Gastrocnemius medialis (tissue), 4 donors: ENCODE measurements around the gene ALPP. TPM values are rescaled to one million over a fixed set of nuclear protein-coding genes. Genes with fewer than 3 reads are reported as not detected.
"Not testable (repeated sequence)": the region's sequence is repeated elsewhere in the genome, so short reads cannot be mapped to it uniquely, and the experiment has no call there.

Source experiments
- ATAC-seq, 2 donors: fragments of 150-250 bp; one replicate each; pipeline ENCODE4 v1.9.1; 2016
- DNase-seq, 2 donors: peaks; one replicate each; pipeline ENCODE4 v3.0.0-alpha.2; 2019
- H3K27ac ChIP-seq, 4 donors: fragments of 200-600 bp; sonication (generic); 1 replicate in 1 of 4; 2 replicates in 3 of 4; pipeline ENCODE4 v1.5.1; 2016 to 2018; ENCODE audit warnings: mild to moderate bottlenecking in 2 of 4, moderate library complexity in 1 of 4
- H3K27me3 ChIP-seq, 3 donors: fragments of 200-600 bp; sonication (generic) in 2 of 3; 1 replicate in 1 of 3; 2 replicates in 2 of 3; pipeline versions ENCODE4 v1.5.1 to v1.6.0; 2016 to 2019; ENCODE audit warnings: mild to moderate bottlenecking in 1 of 3, moderate library complexity in 1 of 3
- H3K36me3 ChIP-seq, 2 donors: fragments of 200-600 bp; sonication (generic) in 1 of 2; one replicate each; pipeline ENCODE4 v1.5.1; 2017 to 2018
- H3K4me1 ChIP-seq, 2 donors: fragments of 200-600 bp; sonication (generic) in 1 of 2; one replicate each; pipeline ENCODE4 v1.5.1; 2016 to 2017; ENCODE audit warnings: mild to moderate bottlenecking in 2 of 2
- H3K4me3 ChIP-seq, 4 donors: fragments of 200-600 bp; sonication (generic) in 3 of 4; 1 replicate in 1 of 4; 2 replicates in 3 of 4; pipeline ENCODE4 v1.5.1; 2016 to 2019; ENCODE audit warnings: mild to moderate bottlenecking in 2 of 4
- H3K9me3 ChIP-seq, 3 donors: fragments of 200-600 bp; sonication (generic) in 2 of 3; 1 replicate in 1 of 3; 2 replicates in 2 of 3; pipeline ENCODE4 v1.5.1; 2016 to 2019
- POLR2A ChIP-seq, 2 donors: fragments of 450-650 bp; IDR thresholded peaks; one replicate each; pipeline ENCODE4 v1.6.1; 2017; ENCODE audit warnings: antibody characterized with exemption in 2 of 2, mild to moderate bottlenecking in 2 of 2, moderate library complexity in 2 of 2
- in situ Hi-C, 4 donors: fragments of 200-750 bp; cut with MboI; loops; one replicate each; pipeline versions ENCODE4 v1.15.0 to v1.8.0; 2017; ENCODE audit warnings: low sequenced_read_pairs in 4 of 4
- intact Hi-C: fragments of 100-400 bp; cut with DNase I; formaldehyde crosslinking; loops from one replicate; pipeline ENCODE4 v1.15.1; 2023; ENCODE audit warnings: low total_unique reads
- total RNA-seq, 4 donors: library from RNA; depleted of rRNA; stranded (reverse); fragments of >200 nt; gene quantifications; one replicate each; pipeline versions ENCODE4 v1.1.0 to v1.2.3, GENCODE V29; 2016
- TF ChIP-seq, protein P1 (sequence below), 5 experiments: fragments of 450-650 bp in 3 of 5; fragments of 200-600 bp in 2 of 5; sonication (generic) in 2 of 5; IDR thresholded peaks in 4 of 5; conservative IDR thresholded peaks in 1 of 5; 1 replicate in 4 of 5; 2 replicates in 1 of 5; pipeline ENCODE4 v1.5.1; 2016 to 2019; ENCODE audit warnings: antibody characterized with exemption in 5 of 5, mild to moderate bottlenecking in 3 of 5, moderate library complexity in 3 of 5

Gene ALPP
- total RNA-seq, 4 donors from 2014 or later: not detected

DNA sequence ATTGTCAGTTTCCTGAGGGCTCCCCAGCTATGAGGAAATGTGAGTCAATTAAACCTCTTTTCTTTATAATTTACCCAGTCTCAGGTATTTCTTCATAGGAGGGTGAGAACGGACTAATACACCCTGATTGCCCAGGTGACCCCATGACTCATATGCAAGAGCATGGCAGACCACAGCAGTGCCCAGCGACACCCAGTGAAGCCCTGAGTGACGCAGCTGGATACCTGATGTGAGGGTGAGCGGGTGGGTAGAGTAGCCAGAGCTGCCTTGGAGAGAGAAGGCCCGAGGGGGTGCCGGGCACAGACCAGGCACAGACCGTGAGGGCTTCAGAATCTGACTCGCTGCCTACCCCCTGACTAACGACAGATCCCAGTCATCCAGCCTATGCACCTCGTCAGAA, 43.5 kb downstream of the ALPP start:
- no peak overlapping the region for H3K27ac ChIP-seq
- ATAC-seq: no peak
- TF ChIP-seq POLR2A (IDR thresholded peaks at IDR 0.05): no peak
- TF ChIP-seq, protein P1, sequence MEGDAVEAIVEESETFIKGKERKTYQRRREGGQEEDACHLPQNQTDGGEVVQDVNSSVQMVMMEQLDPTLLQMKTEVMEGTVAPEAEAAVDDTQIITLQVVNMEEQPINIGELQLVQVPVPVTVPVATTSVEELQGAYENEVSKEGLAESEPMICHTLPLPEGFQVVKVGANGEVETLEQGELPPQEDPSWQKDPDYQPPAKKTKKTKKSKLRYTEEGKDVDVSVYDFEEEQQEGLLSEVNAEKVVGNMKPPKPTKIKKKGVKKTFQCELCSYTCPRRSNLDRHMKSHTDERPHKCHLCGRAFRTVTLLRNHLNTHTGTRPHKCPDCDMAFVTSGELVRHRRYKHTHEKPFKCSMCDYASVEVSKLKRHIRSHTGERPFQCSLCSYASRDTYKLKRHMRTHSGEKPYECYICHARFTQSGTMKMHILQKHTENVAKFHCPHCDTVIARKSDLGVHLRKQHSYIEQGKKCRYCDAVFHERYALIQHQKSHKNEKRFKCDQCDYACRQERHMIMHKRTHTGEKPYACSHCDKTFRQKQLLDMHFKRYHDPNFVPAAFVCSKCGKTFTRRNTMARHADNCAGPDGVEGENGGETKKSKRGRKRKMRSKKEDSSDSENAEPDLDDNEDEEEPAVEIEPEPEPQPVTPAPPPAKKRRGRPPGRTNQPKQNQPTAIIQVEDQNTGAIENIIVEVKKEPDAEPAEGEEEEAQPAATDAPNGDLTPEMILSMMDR (IDR thresholded peaks at IDR 0.05 in 4 of 5, conservative IDR thresholded peaks at IDR 0.05 in 1 of 5): no peak
- no peaks in the 10 kb centered on the region for H3K9me3 ChIP-seq
- peaks cover 42 to 62% (median 53%) of the 10 kb centered on the region in 3 donors for H3K27me3 ChIP-seq
- no peaks in the 10 kb centered on the region for H3K36me3 ChIP-seq
- peaks cover 0 to 9% of the 10 kb centered on the region in 2 donors for H3K4me1 ChIP-seq
- H3K4me3 ChIP-seq: no peak overlapping the region
- in situ Hi-C loops: no loop called here
- intact Hi-C loops: no loop called here
- DNase-seq: no peak

DNA sequence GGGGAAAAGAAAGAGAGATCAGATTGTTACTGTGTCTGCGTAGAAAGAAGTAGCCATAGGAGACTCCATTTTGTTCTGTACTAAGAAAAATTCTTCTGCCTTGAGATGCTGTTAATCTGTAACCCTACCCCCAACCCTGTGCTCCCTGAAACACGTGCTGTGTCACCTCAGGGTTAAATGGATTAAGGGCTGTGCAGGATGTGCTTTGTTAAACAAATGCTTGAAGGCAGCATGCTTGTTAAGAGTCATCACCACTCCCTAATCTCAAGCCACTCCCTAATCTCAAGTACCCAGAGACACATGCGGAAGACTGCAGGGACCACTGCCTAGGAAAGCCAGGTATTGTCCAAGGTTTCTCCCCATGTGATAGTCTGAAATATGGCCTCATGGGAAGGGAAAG, 44.4 kb downstream of the ALPP start:
- H3K27ac ChIP-seq, H3K36me3 ChIP-seq, DNase-seq, intact Hi-C loops, H3K4me1 ChIP-seq, H3K9me3 ChIP-seq, H3K4me3 ChIP-seq, ATAC-seq, in situ Hi-C loops: not testable (repeated sequence)
- H3K27me3 ChIP-seq: peaks cover 41 to 56% (median 48%) of the 10 kb centered on the region in 3 donors

DNA sequence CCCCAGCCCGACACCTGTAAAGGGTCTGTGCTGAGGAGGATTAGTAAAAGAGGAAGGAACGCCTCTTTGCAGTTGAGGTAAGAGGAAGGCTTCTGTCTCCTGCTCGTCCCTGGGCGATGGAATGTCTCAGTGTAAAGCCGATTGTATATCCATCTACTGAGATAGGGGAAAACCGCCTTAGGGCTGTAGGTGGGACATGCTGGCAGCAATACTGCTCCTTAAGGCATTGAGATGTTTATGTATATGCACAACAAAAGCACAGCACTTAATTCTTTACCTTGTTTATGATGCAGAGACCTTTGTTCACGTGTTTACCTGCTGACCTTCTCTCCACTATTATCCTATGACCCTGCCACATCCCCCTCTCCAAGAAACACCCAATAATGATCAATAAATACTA, 44.9 kb downstream of the ALPP start:
- H3K27ac ChIP-seq, in situ Hi-C loops, H3K4me3 ChIP-seq, ATAC-seq, DNase-seq, H3K36me3 ChIP-seq, intact Hi-C loops, H3K9me3 ChIP-seq, H3K4me1 ChIP-seq: not testable (repeated sequence)
- H3K27me3 ChIP-seq: peaks cover 37 to 52% (median 44%) of the 10 kb centered on the region in 3 donors

DNA sequence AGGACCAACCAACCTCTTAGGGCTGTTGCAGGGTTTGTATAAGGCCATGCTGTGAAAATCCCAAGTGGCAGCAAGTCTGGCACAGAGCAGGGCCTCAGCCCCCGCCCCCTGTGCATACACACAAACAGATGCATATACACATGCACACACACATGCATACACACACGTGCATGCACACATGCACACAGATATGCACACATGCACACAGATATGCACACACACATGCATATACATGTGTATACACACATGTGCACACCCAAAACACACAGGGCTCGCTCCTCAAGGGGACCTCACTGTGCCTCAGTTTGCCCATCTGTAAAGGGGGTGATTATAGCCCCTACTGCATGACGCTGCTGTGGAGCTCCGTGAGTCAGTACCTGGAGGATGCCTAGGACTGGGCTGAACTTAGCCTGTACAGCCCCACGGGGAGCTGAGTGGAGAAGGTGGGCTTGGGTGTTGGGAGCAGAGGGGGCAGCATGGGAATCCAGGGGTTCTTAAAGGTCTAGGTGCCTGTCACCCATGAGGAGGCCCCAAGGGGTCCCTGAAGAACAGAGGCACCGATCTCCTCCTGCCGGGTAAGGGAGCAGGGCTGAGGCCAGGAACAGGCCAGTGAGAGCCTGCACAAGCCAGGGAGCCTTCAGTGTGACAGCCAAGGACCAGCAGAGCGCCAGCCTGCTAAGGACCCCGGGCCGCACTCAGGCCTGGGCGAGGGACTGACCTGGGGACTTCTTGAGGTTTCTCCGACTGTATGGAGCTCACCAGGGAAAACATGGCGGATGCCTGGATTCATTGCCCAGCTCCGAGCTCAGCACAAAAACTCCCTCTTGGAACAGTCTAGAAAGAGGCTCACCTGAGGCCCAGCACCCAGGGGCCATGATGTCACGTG, 53.4 kb downstream of the ALPP start:
- Histone ChIP-seq H3K9me3 (no peaks in the 10 kb centered on the region), H3K27me3 (no peaks in the 10 kb centered on the region), H3K4me3 (no peak overlapping the region), H3K4me1 (no peaks in the 10 kb centered on the region), H3K36me3 (no peaks in the 10 kb centered on the region), H3K27ac (no peak overlapping the region)
- no peak for TF ChIP-seq POLR2A (IDR thresholded peaks at IDR 0.05)
- TF ChIP-seq, protein P1 (IDR thresholded peaks at IDR 0.05 in 4 of 5, conservative IDR thresholded peaks at IDR 0.05 in 1 of 5): no peak
- in situ Hi-C loops (loop anchor here (10.0 to 25.0 kb wide), 2 partner anchors 520 to 527 kb away; no protein-coding TSS in a partner anchor), intact Hi-C loops (no loop called here)
- DNase-seq (no peak), ATAC-seq (no peak)

Other genes with a start within 250 kb of the ALPP start
- gene ALPG, start 28.1 kb downstream of the ALPP start, total RNA-seq: not detected
- not detected for gene ALPI, start 77.4 kb downstream of the ALPP start, total RNA-seq
- 1 to 10 TPM in 1 of 4 donors, under 1 TPM in 2, not detected in 1; 0.51 to 1.5 (median 0.55) TPM for gene ECEL1, start 109.1 kb downstream of the ALPP start, total RNA-seq
- 1 to 10 TPM; 1.0 to 3.2 (median 2.2) TPM for gene PRSS56, start 141.6 kb downstream of the ALPP start, total RNA-seq
- gene CHRND, start 147.4 kb downstream of the ALPP start, total RNA-seq: 100 to 1,000 TPM in 1 of 4 donors, 10 to 100 TPM in 3; 49.1 to 119 (median 81.1) TPM
- 10 to 100 TPM in 3 of 4 donors, 1 to 10 TPM in 1; 3.5 to 57.5 (median 24.6) TPM for gene CHRNG, start 160.9 kb downstream of the ALPP start, total RNA-seq
- gene TIGD1, start 171.8 kb downstream of the ALPP start, total RNA-seq: 1 to 10 TPM; 1.4 to 3.0 (median 2.1) TPM
- gene EIF4E2, start 171.9 kb downstream of the ALPP start, total RNA-seq: 100 to 1,000 TPM in 1 of 4 donors, 10 to 100 TPM in 3; 57.9 to 111 (median 71.2) TPM